GM12878 (cell line): ENCODE results near the gene PRSS27. TPM values are rescaled to one million over a fixed set of nuclear protein-coding genes. Genes with fewer than 3 reads are reported as not detected.

Experiments used
- ATF7 ChIP-seq: fragments of 450-650 bp; IDR thresholded peaks from 2 replicates; pipeline ENCODE4 v1.6.1; 2016; ENCODE audit warnings: low read depth, mild to moderate bottlenecking
- CBFB ChIP-seq: IDR thresholded peaks from 2 replicates; pipeline ENCODE4 v1.6.1; 2016; ENCODE audit warnings: antibody characterized with exemption, low read depth
- CEBPZ ChIP-seq: fragments of 150-350 bp; IDR thresholded peaks from 2 replicates; pipeline ENCODE4 v1.6.1; 2016; ENCODE audit warnings: low read depth, low read length
- E2F8 ChIP-seq: fragments of 450-650 bp; IDR thresholded peaks from 2 replicates; pipeline ENCODE4 v1.6.1; 2018; ENCODE audit warnings: mild to moderate bottlenecking, low read depth, moderate library complexity; ENCODE audit not compliant: partially characterized antibody
- E4F1 ChIP-seq: fragments of 450-650 bp; IDR thresholded peaks from 2 replicates; pipeline ENCODE4 v1.6.1; 2018; ENCODE audit warnings: borderline replicate concordance, mild to moderate bottlenecking; ENCODE audit not compliant: partially characterized antibody
- MEF2A ChIP-seq: IDR thresholded peaks from 2 replicates; pipeline ENCODE4 v1.6.1; 2011; ENCODE audit warnings: low read depth, mild to moderate bottlenecking, low read length, moderate library complexity; ENCODE audit not compliant: insufficient read depth
- MTA2 ChIP-seq: fragments of 450-650 bp; IDR thresholded peaks from 2 replicates; pipeline ENCODE4 v1.6.1; 2016; ENCODE audit warnings: low read depth, mild to moderate bottlenecking, moderate library complexity
- NBN ChIP-seq: fragments of 450-650 bp; IDR thresholded peaks from 2 replicates; pipeline ENCODE4 v1.6.1; 2016
- NR2C1 ChIP-seq: fragments of 450-650 bp; IDR thresholded peaks from 2 replicates; pipeline ENCODE4 v1.6.1; 2017; ENCODE audit warnings: antibody characterized with exemption, mild to moderate bottlenecking, moderate library complexity
- SMC3 ChIP-seq: IDR thresholded peaks from 2 replicates; pipeline ENCODE4 v1.6.1; 2011; ENCODE audit warnings: low read length, improper control_type of control experiment, borderline replicate concordance
- TARDBP ChIP-seq: IDR thresholded peaks from 2 replicates; pipeline ENCODE4 v1.6.1; 2016; ENCODE audit warnings: borderline replicate concordance
- WRNIP1 ChIP-seq: IDR thresholded peaks from 2 replicates; pipeline ENCODE4 v1.6.1; 2011; ENCODE audit warnings: low read depth, low read length, improper control_type of control experiment, borderline replicate concordance
- ZBTB11 ChIP-seq: fragments of 450-650 bp; formaldehyde crosslinking; IDR thresholded peaks from 2 replicates; pipeline ENCODE4 v1.5.0; 2022; ENCODE audit warnings: mild to moderate bottlenecking, missing genetic modification characterization
- polyA plus RNA-seq, 11 experiments: library from polyadenylated mRNA; depleted of rRNA in 4 of 11; unstranded in 6 of 11; stranded (reverse) in 5 of 11; fragments of >200 nt; fragmentation: Nextera tagmentation in 4 of 11; fragmentation: Illumina TruSeq in 1 of 11; extraction: Ambion mirVana in 4 of 11; extraction: Trizol in 1 of 11; gene quantifications; 1 replicate in 1 of 11; 2 replicates in 10 of 11; pipeline versions ENCODE4 v1.2.1 to v1.2.3, GENCODE V29; 2011 to 2016; ENCODE audit warnings: inconsistent platforms in 2 of 11, missing spikeins in 2 of 11, low read depth in 1 of 11
- total RNA-seq, 4 experiments: library from RNA; depleted of rRNA in 3 of 4; stranded (reverse); fragments of >200 nt in 3 of 4; fragmentation: Illumina TruSeq in 1 of 4; extraction: Trizol in 1 of 4; gene quantifications; 2 replicates each; pipeline versions ENCODE4 v1.2.1 to v1.2.3, GENCODE V29; 2013 to 2021

PRSS27 gene
- total and polyA plus RNA-seq, 10 of the 15 experiments (the other 5 are each of a cell fraction or from before 2014, with no cell fraction given) = 0.18 to 1.8 (median 0.51) TPM; not detected in 2

- TF ChIP-seq MEF2A (0 out of 2 replicates have a peak, but pooled peaks have one; percentile 34), E4F1 (no peak), NBN (0 out of 2 replicates have a peak, but pooled peaks have one; percentile 40), CBFB (no peak), ATF7 (no peak), E2F8 (no peak), NR2C1 (peak; percentile 56; the same call in 1 of the 2 replicates), SMC3 (peak; percentile 41; the same call in 1 of the 2 replicates), WRNIP1 (no peak), TARDBP (no peak), MTA2 (no peak), ZBTB11 (CRISPR knock-in tag) (peak; percentile 90), CEBPZ (no peak)
Measured at GRCh38 chr16:2720719-2721633, 952 bp upstream of the PRSS27 start (continued).
